G401.6 (cell line): Measurements from ENCODE around the gene SH2D4B.
"Not testable (repeated sequence)": the region's sequence is repeated elsewhere in the genome, so short reads cannot be mapped to it uniquely, and the experiment has no call there.

ENCODE experiments used
- FAIRE-seq: peaks from 2 replicates; lab custom pipeline; 2012; peaks lifted over from hg19 to GRCh38; lab: Jason Lieb, UNC

SH2D4B gene

DNA sequence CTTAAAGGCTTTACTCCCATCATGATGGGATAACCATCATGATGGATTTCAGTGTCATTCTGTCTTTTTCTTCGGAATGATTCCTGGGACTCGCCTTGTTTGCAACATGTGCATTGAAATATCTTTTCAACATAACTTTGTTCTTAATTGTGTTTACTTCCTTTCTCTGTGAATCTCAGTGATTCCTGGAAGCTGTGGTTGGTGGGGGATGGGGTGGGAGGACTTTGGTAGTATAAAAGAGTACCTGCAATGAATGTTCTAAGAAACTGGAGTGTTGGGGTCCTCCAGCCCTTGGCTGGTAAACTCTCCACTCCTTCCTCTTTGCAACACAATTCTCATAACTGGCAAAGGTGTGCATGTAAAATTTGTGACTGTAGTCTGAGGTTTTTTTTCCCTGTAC, 11.5 kb upstream of the SH2D4B start:
- no peak for FAIRE-seq

DNA sequence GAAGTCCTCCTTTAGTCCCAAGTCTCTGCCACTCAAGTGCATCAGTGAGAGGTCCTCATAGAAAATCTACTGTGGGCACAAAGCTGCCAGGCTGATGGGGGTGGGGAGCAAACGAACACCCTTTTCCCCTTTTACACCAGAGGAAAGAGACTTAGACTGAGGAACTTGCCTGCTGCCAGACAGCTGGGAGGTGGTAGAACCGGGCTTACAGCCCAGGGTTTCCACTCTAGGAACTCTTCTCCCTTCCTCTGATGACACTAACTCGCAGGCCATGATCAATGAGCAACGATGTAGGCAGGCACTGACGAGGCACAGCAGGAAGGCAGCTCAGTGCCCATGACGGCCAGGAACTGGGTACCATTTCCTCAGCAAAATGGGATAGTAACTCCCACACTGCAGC, 11.0 kb upstream of the SH2D4B start:
- no peak for FAIRE-seq

DNA sequence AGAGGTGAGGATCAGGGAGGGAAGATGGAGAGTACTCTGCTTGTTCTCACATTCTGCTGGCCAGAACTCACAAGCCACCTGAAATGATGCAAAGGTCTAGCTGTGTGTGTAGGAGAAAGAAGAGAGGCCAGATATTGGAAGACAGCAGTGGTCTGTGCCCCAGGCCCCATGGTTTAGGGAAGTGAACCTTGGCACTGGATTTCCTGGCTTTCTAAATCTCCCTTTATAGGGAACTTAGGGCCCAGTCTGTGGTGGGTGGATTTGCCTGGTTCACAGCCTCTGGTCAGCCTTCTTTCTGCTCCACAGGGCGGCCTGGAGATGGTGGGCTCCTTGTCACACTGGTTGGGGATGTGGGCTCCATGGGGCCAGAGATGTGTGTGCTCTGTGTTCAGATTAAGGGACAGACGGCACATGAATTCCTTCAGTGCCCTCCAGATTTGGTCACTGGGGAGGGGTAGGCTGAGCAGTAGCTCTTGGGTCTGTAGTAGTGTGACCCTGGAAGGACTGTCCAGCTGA, 9.5 kb upstream of the SH2D4B start:
- FAIRE-seq, result no peak

DNA sequence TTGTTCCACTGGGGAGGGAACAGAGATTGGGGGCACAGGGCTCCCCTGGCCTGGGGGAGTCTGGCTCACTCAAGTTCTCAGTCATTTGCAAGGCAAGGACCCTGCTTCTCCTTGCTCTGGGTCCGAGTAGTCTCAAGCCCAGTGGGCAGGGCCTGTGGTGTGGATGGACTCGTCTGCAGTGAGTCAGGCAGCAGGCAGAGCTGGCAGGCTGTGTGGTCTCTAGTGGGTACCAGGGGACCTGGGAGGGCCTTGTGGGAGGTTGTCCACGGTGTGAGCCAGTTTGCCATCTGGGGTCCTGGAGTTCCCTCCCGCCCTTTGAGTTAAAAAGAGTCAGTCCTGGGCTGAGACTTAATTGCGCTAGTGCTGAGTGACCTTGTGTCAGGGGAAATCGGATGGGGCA, 8.8 kb upstream of the SH2D4B start:
- FAIRE-seq, result no peak

DNA sequence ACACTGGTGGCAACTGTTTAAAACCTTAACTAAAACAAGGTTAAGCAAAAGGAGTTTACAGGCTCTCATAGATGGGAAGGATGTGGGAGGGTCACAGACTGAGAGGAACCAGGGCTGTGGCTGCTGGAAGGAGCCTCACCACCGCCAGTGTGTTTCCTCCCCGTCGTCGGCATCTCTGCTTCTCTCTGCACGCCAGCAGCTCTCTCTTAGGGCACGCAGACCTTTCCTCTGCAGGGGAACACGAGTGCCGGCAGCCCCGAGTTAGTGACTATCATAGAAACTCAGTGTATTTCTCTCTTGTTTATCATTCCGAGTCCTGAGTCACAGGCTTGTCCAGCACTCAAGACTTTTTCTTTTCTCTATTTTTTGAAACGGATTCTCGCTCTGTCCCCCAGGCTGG, 8.1 kb upstream of the SH2D4B start:
- FAIRE-seq, result no peak

DNA sequence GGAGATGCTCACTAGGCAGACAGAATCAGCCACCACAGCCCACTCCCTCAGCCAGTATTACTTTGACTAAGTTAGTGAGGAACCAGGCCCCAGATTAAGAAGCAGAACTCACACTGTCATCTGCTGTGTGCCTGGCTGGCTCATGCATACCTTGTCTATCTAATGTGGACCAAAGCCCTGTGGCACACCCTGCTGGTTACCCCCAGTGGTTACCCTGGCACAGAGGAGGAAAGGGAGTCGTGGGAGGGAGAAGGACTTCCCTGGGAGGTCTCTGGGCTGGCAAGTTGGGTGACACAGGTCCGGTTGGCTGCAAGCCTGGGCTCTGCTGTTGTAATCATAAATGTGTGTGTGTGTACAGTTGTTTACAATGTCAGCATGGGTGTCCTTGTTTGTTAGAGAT, 7.5 kb upstream of the SH2D4B start:
- FAIRE-seq, result no peak

DNA sequence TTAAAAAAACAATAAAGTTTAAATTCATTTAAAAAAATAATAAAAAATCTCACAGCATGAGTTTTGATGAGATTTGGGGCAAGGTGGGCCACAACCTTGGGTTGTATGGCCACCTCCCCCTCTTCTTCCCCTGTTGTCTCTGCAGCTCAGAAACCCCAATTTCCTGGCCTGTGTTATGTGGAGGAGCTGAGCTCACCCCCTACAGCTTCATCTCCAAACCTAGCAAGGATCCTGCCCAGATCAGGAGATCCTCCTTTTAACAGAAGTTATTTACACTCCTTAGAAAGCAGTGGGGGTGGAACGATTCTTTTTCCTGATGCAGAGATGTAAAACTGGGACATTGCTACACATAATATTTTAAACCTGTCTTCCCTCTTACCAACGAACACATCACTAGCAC, 6.9 kb upstream of the SH2D4B start:
- no peak for FAIRE-seq

DNA sequence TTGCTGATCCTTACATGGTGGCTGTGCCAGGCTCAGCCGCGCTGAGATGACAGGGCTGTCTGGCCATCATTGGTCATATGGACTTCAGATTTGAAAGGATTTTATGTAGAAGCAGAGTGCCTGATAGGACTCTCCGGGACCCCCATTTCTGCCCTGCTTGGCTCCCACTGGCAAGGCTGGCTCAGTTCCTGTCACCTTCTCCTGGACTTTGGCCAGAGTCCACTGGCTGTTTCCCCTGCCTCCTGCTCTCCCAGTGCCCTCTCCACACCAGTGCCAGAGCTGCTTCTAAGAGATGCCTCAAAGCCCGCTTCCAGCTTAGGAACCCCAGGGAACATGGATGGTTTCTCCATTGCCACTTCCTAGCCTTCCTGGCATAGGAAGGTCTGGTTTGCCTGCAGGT, 5.1 kb upstream of the SH2D4B start:
- no peak for FAIRE-seq

DNA sequence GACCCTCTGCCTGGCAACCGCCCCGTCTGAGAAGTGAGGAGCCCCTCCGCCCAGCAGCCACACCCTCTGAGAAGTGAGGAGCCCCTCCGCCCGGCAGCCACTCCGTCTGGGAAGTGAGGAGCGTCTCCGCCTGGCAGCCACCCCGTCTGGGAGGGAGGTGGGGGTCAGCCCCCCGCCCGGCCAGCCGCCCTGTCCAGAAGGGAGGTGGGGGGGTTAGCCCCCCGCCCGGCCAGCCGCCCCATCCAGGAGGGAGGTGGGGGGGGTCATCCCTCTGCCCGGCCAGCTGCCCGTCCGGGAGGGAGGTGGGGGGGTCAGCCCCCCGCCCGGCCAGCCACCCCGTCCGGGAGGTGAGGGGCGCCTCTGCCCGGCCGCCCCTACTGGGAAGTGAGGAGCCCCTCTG, 3.6 kb upstream of the SH2D4B start:
- not testable (repeated sequence) for FAIRE-seq

DNA sequence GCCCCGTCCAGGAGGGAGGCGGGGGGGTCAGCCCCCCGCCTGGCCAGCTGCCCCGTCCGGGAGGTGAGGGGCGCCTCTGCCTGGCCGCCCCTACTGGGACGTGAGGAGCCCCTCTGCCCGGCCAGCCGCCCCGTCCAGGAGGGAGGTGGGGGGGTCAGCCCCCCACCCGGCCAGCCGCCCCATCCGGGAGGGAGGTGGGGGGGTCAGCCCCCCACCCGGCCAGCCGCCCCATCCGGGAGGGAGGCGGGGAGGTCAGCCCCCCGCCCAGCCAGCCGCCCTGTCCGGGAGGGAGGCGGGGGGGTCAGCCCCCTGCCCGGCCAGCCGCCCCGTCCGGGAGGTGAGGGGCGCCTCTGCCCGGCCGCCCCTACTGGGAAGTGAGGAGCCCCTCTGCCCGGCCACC, 3.1 kb upstream of the SH2D4B start:
- FAIRE-seq, result not testable (repeated sequence)

DNA sequence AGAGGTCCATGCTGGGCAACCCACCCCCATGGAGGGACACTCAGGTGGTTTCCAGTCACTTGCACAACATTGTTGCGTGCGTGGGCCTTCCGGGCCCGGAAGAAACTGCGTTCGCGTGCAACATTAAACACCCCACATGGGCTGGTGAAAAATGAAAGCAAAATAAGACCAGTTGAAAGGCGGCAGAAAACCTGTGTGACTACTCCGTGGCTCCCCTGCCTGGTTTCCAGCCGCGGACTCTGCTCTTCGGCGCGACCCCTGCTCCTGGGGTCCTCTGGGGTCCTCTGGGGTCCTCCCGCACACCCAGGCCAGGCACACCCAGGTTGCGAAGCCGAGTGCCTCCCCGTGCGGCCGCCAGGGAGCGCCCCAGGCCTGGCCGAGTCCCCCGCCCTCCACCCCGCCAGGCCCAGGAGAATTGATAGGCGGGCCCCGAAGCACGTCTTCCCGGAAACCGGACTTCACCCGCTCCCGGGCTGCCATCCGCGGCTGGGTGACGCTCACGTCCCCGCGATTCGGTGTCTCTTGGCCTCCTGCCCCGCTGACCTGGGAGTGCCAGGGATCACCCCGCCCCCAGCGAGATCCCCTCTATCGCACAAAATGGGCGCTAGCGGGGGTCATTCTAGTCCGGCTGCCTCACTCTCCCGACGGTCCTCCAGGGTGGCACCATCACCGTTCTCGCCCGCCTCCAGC, 1.9 kb upstream of the SH2D4B start:
- FAIRE-seq, result no peak

DNA sequence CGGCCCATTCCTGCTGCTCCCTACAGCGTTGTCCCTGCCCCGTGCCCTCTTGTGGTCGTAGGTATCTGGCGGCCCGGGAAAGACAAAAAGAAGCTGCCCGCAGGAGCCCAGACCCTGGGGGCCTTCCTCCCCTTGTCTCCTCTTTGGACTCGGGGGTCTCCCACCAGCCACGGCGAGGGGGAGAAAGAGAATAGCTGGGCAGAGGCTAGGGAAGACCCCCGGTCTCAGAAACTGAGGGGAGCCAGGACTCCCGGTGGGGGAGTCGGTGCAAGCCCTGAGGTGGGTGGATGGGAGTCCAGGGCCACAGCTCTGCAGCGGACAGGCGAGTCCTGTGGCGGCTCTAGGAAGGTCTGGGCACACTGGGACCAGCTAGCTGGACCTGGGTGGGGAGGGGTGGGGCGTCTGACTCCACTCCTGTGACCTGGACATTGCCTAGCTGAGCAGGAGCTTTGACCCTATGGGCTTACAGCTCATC, 1.3 kb upstream of the SH2D4B start:
- no peak for FAIRE-seq

DNA sequence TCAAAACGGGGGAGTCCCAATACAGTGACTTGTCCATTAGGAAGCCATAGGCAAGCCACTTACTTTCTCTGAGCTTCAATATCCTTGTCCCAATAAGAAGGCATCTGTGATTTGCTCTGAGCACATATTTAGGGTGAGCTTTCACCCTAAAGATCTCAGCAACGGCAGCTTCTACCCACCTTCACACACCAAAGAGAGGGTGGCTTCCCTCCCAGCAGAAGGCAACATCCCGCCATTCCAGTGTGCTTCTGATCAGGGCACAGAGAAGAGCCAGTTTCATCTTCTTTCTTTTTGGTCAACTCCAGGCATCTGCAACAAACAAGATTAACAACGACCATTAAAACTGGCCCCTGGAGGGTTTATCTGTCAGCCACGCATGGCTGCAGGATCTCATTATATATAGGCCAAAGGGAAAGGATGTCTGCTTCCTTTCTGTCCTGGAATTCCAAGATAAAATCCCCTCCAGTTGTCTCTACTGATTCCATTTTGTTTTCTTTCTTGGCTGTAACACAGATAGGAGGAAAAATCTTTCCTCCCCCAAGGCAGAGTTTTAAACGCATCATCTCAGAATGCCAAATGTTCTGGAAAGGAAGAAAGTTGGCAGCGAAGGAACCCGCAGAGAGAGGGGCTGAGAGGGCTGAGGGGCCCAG, 491 bp upstream of the SH2D4B start:
- no peak for FAIRE-seq

DNA sequence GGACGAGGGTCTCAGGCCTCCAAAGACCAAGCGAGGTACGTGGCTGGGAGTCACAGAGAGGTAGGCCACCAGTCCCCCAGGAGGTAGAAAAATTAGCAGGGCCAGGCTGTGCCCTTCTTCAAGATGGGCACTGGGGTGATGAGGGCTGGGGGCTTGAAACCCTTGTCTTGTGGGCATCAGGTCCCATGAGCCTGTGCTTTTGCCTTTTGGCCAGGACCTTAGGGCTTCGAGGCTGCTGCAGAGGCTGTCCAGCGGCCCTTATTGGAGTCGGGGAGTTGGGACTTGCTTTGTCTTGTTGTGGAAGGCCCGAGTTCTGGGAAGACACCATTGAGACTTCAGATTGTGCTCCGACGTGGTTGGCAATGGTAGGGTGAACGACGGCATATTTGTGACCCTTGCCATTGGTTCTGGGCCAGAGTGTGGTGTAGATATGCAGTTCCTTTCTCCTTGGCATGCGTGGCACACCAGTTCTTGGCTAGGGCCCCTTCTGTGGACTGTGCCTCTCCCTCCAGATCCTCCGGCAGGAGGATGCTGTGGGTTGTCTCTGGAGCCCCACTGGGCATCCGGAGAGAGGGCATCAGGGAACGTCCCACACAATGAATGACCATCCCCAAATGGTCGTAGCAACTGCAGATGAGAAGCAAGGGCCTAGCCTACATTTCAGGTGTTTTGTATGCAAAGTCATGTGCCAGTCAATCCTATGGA, 931 bp downstream of the SH2D4B start:
- no peak for FAIRE-seq

DNA sequence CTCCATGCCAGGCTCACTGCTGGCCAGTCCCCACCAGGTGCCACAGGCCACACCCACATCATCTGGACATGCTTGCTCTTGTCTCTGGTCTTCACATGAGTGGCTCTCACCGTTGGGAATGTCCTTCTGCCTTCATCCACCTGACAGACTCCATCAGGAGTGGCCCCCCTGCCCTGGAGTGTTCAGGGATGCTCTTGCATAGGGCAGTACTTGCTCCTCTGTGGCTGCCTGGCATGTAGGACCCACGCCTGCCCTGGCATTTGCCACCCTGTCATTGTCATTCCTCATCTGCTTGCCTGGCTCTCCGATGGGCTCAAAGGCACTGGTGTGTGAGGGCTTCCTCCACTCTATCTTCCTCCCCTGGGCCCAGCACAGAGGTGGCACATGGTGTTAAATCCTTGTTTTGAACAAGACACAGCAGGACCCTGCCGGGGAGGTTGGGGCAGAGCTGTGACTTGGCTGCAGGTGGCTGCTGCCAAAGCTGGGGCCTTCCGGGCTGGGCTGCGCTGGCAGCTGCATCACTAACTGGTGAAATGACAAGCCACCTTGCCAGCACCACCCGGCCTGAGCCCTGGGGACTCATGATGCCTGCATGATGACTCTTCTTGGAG, 1.8 kb downstream of the SH2D4B start:
- FAIRE-seq, result no peak

DNA sequence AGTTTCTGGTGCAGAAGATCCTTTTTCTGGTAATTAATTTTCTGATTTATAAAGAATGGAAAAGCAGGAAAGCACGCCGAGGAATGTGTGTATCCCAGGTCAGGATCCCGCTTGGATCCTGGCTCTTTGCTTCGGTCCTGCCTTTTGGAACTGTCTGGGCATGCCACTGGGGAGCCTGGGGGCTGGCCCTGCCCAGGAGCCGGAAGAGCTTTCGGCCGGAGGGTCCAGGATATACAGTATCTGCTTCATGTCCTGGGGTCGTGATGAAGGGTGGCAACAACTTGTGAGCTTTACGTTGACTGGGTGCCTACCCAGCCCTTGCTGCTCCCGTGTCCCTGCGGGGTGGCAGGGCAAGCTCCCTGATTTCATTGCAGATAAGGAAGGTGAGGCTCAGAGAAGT, 2.4 kb downstream of the SH2D4B start:
- FAIRE-seq, result no peak

DNA sequence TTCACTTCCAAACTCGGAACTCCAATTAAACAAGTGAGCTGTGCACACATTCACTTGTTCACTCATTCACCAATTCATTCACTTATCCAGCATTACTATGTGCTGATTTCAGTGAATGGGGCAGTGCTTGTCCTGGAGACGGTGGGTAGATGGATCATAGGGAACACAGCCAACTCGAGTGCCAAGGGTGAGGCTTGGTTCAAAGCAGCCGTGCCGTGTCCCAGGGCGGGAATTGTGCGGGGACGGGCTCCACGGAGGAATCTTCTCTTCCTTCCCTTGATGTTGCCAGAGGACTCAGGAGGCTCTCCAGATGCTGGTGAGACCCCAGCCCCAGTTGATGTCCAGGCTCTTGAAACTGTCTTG, 2.9 kb downstream of the SH2D4B start:
- FAIRE-seq, result no peak

DNA sequence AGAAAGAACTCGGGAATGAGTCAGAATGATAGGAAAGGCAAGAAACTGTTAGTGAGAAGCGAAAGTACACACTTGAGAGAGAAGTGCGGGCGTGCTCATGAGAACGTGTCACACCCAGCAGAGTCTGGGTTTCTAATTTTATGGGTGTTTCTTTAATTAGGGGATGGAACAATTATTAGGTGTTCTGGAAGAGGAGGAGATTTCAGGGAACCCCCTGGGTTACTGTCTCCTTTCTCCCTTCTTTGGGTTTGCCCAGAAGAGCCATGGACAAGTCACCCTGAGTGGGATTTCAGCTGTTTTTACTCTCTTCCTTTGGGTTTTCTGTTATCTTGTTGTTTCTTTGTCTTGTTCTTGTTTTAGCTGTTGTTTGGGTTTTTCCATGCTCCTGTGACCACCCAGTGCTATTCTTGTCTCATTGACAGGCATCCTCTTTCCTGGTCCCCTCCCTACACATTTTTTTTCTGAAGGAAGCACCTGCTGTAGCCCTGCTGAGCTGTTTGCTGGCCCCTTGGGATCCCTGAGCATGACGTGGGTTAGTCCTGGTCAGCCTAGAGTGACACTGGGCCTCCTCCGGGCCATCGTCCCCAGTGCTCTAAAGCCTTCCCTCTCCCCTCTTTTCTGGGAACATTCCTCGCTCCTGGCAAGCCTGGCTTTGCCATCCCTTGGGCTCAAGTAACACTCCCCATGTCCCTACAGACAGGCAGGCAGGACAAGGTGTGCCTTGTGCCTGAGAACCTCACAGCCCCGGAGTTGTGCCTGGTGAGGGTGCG, 3.5 kb downstream of the SH2D4B start:
- FAIRE-seq, result no peak

DNA sequence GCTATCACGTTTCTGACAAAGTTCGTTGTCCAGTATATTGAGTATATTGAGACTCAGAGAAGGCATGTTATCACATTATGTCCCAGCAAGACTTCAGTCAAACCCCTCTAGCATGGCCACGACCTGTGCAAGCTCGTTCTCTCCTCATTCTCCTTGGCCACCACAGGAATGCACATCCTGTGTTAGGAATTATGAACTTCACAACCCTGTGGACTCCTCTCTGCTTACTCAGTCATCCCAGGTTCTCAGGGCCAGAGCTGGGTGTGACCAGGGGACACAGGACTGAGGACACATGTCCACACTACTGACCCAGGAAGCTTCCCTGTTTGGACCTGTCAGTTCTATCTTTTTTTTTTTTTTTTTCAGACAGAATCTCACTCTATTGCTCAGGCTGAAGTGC, 4.4 kb downstream of the SH2D4B start:
- no peak for FAIRE-seq

DNA sequence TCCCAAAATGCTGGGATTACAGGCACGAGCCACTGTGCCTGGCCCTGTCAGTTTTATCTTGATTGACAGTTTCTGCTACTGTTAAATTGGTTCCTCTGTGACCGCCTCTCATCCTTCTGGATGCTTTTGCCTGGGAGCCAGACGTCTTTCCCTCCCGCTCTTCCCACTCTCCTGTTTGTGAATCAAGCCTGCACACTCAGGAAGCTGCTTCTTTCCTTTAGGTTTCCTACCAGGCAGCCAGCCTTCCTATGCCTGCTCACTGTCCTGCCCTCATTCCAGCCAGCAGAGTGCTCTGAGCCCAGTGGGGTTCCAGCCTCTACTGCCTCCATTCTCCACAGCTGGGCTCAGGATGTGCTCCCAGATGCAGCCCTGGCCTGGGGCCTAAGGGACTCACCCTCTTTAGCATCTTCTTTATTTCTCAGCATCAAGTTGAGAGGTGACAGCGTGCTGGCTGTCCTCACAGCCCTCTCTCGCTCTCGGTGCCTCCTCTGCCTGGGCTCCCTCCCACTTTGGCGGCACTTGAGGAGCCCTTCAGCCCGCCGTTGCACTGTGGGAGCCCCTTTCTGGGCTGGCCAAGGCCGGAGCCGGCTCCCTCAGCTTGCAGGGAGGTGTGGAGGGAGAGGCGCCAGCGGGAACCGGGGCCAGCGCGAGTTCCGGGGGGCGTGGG, 5.1 kb downstream of the SH2D4B start:
- no peak for FAIRE-seq

DNA sequence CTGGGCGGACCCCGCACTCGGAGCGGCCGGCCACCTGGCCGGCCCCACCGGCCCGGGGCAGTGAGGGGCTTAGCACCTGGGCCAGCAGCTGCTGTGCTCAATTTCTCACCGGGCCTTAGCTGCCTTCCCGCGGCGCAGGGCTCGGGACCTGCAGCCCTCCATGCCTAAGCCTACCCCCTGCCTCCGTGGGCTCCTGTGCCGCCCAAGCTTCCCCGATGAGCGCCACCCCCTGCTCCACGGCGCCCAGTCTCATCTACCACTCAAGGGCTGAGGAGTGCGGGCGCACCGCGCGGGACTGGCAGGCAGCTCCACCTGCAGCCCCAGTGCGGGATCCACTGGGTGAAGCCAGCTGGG, 5.6 kb downstream of the SH2D4B start:
- FAIRE-seq, result not testable (repeated sequence)
